Endometrium (tissue), 2 donors: ENCODE results near the gene TDG.

Experiments
- FAIRE-seq: peaks from 2 replicates; lab custom pipeline; 2012; peaks lifted over from hg19 to GRCh38; lab: Jason Lieb, UNC
- donor health status: control.
- donor health status: control.

Gene TDG

GRCh38 chr12:103965590-103966504 is at the start of gene TDG:
Gene TDG (plus strand): TSS chr12:103965872. CDS start chr12:103966038, 166 bp downstream.
- FAIRE-seq: peak; percentile 86

DNA sequence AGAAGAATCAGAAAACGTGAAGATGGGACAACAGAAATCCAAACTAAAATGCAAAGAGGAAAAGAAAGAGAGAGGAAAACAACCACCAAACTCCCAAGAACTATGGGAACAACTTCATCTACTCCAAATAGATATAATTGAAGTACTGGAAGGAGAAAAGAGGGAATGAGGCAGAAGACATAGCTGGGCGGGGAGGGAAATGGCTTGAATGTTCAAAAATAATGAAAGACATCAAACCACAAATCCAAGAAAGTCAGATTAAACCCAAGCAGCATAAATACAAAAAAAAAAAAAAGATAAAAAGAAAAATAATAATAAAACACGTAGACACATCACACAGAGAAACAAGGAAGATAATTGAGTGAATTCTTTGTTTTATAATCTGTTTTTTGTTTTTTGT is 47.8 kb upstream of the TDG start:
- FAIRE-seq: no peak

DNA sequence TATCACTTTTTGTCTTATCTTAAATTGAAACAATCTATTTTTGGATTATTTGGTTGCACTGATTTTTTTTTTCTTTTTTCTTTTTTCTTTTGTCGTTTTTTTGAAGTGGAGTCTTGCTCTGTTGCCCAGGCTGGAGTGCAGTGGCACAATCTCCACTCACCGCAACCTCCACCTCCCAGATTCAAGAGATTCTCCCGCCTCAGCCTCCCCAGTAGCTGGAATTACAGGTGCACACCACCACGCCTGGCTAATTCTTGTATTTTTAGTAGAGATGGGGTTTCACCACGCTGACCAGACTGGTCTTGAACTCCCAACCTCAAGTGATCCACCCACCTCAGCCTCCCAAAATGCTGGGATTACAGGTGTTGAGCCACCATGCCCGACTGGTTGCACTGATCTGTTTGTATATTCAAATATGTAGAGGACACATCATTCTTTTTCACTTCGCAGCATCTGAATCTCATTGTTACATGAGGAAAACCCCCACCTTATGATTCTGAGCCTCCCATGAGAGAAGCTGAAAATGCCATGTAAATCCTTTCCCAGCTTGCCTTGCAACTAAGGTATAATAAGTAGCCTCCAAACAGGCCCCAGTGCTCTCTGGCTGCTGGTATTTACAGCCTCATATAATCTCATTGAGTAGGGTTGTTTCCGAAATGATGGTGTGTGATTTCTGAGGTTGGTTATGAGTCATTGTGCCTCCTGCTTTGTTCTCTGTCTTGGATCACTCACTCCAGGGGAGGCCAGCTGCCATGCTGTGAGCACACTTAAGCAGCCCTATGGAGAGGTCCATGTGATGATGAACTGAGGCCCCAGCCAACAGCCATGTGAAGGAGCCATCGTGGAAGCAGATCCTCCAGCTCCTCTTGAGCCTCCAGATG is 40.7 kb upstream of the TDG start:
- no peak for FAIRE-seq

DNA sequence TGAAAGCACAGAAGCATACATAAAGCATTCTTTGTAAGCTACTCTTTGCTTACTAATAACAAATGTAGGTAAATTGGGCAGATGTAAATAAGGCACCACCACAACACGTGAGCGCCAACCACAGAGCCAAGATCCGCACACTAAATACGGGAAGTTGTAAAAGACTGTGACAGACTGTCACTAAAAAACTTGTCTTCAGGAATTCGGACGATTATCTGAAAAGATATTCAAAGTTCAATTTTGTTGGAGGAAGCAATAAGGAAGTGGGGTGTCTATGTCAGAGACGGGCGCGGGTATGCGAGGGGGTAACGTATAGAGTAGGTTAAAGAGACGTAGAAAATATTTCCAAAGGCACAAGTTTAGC is 37.0 kb upstream of the TDG start:
- no peak for FAIRE-seq

- no peak for FAIRE-seq
Measured at GRCh38 chr12:103929046-103929783, 36.5 kb upstream of the TDG start.

- FAIRE-seq: no peak
Measured at GRCh38 chr12:103929784-103930033, 36.0 kb upstream of the TDG start.

DNA sequence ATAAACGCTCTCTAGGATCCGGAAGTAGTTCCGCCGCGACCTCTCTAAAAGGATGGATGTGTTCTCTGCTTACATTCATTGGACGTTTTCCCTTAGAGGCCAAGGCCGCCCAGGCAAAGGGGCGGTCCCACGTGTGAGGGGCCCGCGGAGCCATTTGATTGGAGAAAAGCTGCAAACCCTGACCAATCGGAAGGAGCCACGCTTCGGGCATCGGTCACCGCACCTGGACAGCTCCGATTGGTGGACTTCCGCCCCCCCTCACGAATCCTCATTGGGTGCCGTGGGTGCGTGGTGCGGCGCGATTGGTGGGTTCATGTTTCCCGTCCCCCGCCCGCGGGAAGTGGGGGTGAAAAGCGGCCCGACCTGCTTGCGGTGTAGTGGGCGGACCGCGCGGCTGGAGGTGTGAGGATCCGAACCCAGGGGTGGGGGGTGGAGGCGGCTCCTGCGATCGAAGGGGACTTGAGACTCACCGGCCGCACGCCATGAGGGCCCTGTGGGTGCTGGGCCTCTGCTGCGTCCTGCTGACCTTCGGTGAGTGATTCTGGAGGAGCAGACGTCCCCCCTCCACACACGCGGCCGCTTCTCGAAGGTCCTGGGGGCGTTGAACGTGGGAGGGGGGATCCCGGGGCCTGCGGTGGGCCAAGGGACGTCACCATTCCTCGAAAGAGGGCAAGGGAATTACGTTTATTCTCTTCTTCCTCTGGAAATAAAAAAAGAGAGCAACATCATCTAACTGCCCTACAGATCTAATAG is 35.5 kb upstream of the TDG start, which contains the start of gene HSP90B1:
HSP90B1 (plus strand) TSS at position 377 of the 753 bp plus-strand sequence; CDS start at position 483, 106 bp downstream.
- FAIRE-seq: peak; percentile 99

GRCh38 chr12:103930787-103931735 is 34.6 kb upstream of the TDG start:
- no peak for FAIRE-seq

DNA sequence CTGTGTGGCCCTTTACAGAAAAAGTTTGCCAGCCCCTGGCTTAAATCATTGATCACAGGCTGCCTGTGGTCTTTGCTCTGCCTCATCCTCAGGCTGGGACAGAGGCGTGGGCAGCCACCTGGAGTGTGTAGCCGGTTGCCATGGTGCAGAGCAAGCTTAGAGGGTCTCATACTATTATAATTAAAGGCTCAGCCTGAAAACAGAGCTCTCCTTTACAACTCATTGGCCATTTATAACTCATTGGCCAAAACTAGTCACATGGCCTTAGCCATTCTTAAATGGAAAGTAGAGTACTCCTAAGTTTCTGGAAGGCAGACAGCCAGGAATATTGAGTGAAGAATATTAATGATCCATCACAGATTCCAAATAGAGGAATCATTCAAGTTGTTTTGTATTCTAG is 32.4 kb upstream of the TDG start:
- no peak for FAIRE-seq

DNA sequence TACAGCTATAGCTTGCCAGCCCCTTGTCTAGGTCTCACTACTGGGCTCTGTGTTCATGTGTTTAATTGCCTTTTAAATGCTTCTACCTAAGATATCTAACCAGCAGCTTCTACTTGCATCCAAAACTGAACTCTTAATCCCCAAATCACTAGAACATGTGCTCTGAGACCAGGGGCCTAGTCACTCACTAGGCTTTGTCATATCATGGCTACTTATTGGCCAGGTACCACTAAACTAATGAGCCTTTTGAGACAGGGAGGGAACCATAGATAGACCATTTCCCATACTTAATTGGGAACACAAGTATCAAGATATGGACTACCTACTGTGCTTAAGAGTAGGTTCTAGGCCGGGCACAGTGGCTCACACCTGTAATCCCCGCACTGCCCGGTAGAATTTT is 29.0 kb upstream of the TDG start:
- FAIRE-seq: no peak

DNA sequence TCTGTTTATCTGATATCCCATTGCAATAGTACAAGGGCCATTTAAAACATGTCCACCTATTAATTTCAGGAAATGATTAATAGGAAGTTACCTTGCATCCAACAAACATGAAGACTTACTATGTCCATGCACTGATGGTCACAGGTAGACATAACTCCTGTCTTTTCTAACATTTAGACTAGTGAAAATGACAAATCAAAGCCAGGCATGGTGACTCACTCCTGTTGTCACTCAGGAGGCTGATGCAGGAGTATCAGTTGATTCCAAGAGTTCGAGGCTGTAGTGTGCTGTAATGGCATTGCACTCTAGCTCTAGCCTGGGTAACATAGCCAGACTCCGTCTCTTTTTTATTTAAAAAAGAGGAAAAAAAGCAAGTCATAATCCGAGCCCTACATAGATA is 20.7 kb upstream of the TDG start:
- FAIRE-seq: no peak

DNA sequence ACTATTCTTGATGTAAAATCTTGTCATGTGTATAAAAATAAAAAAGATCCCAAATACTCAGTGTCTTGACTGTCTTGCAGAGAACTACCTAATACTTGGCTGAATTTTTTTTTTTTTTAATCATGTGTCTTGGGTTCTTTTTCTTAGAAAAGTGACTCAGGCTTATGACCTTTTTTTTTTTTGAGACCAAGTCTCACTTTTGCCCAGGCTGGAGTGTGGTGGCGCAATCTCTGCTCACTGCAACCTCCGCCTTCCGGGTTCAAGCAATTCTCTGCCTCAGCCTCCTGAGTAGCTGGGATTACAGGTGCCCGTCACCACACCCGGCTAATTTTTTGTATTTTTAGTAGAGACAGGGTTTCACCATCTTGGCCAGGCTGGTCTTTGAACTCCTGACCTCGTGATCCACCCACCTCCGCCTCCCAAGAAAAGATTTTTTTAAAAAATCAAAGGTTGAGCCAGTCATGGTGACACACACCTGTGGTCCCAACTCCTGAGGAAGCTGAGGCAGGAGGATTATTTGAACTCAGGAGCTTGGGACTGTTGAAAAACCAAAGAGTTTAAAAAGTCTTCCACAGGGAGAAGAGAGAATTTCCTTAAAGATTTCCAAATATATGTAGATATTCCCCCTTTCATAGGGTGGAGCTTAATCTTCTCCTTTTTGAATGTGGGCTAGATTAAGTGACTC is 17.7 kb upstream of the TDG start:
- no peak for FAIRE-seq

- no peak for FAIRE-seq
Measured at GRCh38 chr12:103948746-103949406, 16.8 kb upstream of the TDG start.

DNA sequence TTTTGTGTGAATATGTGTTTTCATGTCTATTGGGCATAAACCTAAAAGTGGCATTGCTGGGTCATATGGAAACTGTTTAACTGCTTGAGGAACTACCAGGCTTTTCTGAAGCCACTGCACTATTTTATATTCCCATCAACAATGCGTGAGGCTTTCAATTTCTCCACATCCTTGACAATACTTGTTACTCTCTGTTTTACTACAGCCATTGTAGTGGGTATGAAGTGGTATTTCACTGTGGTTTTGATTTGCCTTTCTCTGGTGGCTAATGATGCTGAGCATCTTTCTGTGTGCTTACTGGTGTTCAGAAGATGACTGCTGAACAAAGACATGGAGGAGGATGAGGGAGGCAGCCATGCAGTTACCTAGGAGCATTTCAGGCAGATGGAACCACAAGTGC is 13.2 kb upstream of the TDG start:
- no peak for FAIRE-seq

- FAIRE-seq: no peak
Measured at GRCh38 chr12:103955811-103956508, 9.7 kb upstream of the TDG start.

- FAIRE-seq: no peak
Measured at GRCh38 chr12:103956509-103957027, 9.1 kb upstream of the TDG start.

DNA sequence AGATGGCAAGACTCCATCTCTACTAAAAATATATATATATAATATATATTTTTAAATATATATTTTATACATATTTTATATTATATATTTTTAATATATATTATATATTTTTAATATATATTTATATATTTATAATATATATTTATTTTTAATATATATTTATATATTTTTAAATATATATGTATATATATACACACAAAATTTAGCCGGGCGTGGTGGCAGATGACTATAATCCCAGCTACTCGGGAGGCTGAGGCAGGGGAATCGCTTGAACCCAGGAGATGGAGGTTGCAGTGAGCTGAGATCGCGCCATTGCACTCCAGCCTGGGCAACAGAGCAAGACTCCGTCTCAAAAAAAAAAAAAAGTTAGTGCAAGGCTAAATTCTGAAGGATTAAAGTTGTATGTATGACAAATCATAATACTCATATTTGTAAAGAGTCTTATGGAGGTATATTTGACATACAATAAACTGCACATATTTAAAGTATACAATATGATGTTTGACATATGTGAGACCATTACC is 7.7 kb upstream of the TDG start:
- FAIRE-seq: no peak

- FAIRE-seq: no peak
Measured at GRCh38 chr12:103958621-103959020, 7.1 kb upstream of the TDG start.
